Activated CD8-positive, alpha-beta memory T cell treated with anti-CD3 and anti-CD28 coated beads, Interleukin-2, amount 50 U/mL, for 4 hours (primary cell): ENCODE results near the gene PIEZO2.

ENCODE experiments used
- DNase-seq: peaks from one replicate; pipeline ENCODE4 v3.0.0-alpha.2; 2020

Gene PIEZO2

GRCh38 chr18:10770264-10770663, 379.1 kb downstream of the PIEZO2 start:
- DNase-seq, result no peak

- DNase-seq, result no peak
Measured at GRCh38 chr18:10768221-10768620, 381.1 kb downstream of the PIEZO2 start.

GRCh38 chr18:10767658-10768057, 381.7 kb downstream of the PIEZO2 start:
- no peak for DNase-seq

- DNase-seq, result no peak
Measured at GRCh38 chr18:10760986-10761385, 388.4 kb downstream of the PIEZO2 start.

GRCh38 chr18:10759241-10759640, 390.1 kb downstream of the PIEZO2 start:
- no peak for DNase-seq

GRCh38 chr18:10757946-10758345, 391.4 kb downstream of the PIEZO2 start:
- no peak for DNase-seq

- no peak for DNase-seq
Measured at GRCh38 chr18:10757349-10757748, 392.0 kb downstream of the PIEZO2 start.

GRCh38 chr18:10755855-10756254, 393.5 kb downstream of the PIEZO2 start:
- no peak for DNase-seq

- DNase-seq, result no peak
Measured at GRCh38 chr18:10754128-10754527, 395.2 kb downstream of the PIEZO2 start.

GRCh38 chr18:10752382-10752781, 397.0 kb downstream of the PIEZO2 start:
- no peak for DNase-seq

- no peak for DNase-seq
Measured at GRCh38 chr18:10751653-10752052, 397.7 kb downstream of the PIEZO2 start.

- DNase-seq, result no peak
Measured at GRCh38 chr18:10750191-10751035, 399.0 kb downstream of the PIEZO2 start.

- no peak for DNase-seq
Measured at GRCh38 chr18:10748641-10749040, 400.7 kb downstream of the PIEZO2 start.

- DNase-seq, result no peak
Measured at GRCh38 chr18:10745971-10746370, 403.4 kb downstream of the PIEZO2 start.

- no peak for DNase-seq
Measured at GRCh38 chr18:10745219-10745618, 404.1 kb downstream of the PIEZO2 start.

GRCh38 chr18:10743766-10744165, 405.6 kb downstream of the PIEZO2 start:
- DNase-seq, result no peak

- DNase-seq, result no peak
Measured at GRCh38 chr18:10739152-10739551, 410.2 kb downstream of the PIEZO2 start.

- DNase-seq, result no peak
Measured at GRCh38 chr18:10736984-10737383, 412.4 kb downstream of the PIEZO2 start.

GRCh38 chr18:10732990-10733389, 416.4 kb downstream of the PIEZO2 start:
- DNase-seq, result no peak

- no peak for DNase-seq
Measured at GRCh38 chr18:10727477-10727876, 421.9 kb downstream of the PIEZO2 start.

- no peak for DNase-seq
Measured at GRCh38 chr18:10726198-10727068, 422.9 kb downstream of the PIEZO2 start.

- DNase-seq, result no peak
Measured at GRCh38 chr18:10724666-10725065, 424.7 kb downstream of the PIEZO2 start.

- no peak for DNase-seq
Measured at GRCh38 chr18:10723496-10723895, 425.9 kb downstream of the PIEZO2 start.

GRCh38 chr18:10718809-10719208, 430.6 kb downstream of the PIEZO2 start:
- DNase-seq, result no peak
